Measurements from ENCODE around the gene NDUFB11.

DNA sequence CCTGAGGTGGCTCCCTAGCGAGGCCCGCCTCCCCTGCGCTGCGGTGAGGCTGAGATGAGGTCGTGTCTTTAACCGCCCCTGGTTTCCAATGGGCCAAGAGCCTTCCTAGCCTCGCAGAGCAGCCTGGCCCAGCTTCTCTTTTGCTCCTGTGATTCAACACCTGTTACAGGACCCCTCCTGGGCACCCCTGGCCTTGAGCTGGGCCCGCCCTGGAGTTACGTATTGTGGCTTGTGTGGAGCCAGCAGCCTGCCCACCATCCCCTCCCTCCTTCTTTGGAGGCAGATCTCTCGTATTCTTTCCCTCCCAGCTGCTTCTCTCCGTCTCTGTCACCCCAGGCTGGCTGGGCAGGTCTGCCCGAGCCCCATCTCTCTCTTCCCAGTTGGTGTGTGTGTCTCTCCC is 29.9 kb upstream of the NDUFB11 start:
- TF ChIP-seq EZH2 (IDR thresholded peaks at IDR 0.05) = no peak
- no peak for TF ChIP-seq POLR2AphosphoS5 (IDR thresholded peaks at IDR 0.05; ENCODE audit: borderline replicate concordance, low read depth, low read length)
- no peak for TF ChIP-seq FOXP2 (optimal IDR thresholded peaks at IDR 0.05; ENCODE audit: control extremely low read depth, extremely low read length, insufficient read depth)

Data from SK-N-MC (cell line).